K562 (cell line): ENCODE results near the gene ARHGAP12. TPM values are rescaled to one million over a fixed set of nuclear protein-coding genes. Genes with fewer than 3 reads are reported as not detected.

ENCODE experiments used
- BRD4 ChIP-seq: fragments of 200-600 bp; sonication (generic); IDR thresholded peaks from 2 replicates; pipeline ENCODE4 v1.6.1; 2017; ENCODE audit warnings: inconsistent platforms
- BRD9 ChIP-seq: fragments of 450-650 bp; IDR thresholded peaks from 2 replicates; pipeline ENCODE4 v1.6.1; 2018; ENCODE audit warnings: low read depth; ENCODE audit not compliant: partially characterized antibody
- CCNT2 ChIP-seq: IDR thresholded peaks from 2 replicates; pipeline ENCODE4 v1.6.1; 2011; ENCODE audit warnings: borderline replicate concordance, low read depth, mild to moderate bottlenecking, moderate library complexity, mixed read lengths, low read length; ENCODE audit not compliant: insufficient read length; ENCODE audit errors: extremely low read depth
- EZH2 ChIP-seq: IDR thresholded peaks from 2 replicates; pipeline ENCODE4 v1.6.1; 2012; ENCODE audit warnings: low read depth, mild to moderate bottlenecking, inconsistent platforms, low read length, borderline replicate concordance
- HIVEP1 ChIP-seq: fragments of 250-450 bp; sonication (Bioruptor Pico); IDR thresholded peaks from 2 replicates; pipeline ENCODE4 v1.4.0; 2020; ENCODE audit warnings: mild to moderate bottlenecking
- KAT2B ChIP-seq: IDR thresholded peaks from one replicate; pipeline ENCODE4 v1.6.1; 2012; ENCODE audit warnings: low read depth, mild to moderate bottlenecking, control low read depth, inconsistent platforms, low read length, moderate library complexity
- NR3C1 ChIP-seq: sonication (generic); formaldehyde crosslinking; IDR thresholded peaks from 2 replicates; pipeline ENCODE4 v1.8.1; 2022; ENCODE audit warnings: missing genetic modification reagents
- PHF8 ChIP-seq: fragments of 200-600 bp; sonication (generic); IDR thresholded peaks from 2 replicates; pipeline ENCODE4 v1.6.1; 2012; ENCODE audit warnings: mixed run types, mild to moderate bottlenecking, inconsistent platforms, low read length, moderate library complexity, borderline replicate concordance
- PRPF4 ChIP-seq: fragments of 200-400 bp; formaldehyde crosslinking; IDR thresholded peaks from one replicate; pipeline ENCODE4 v1.6.1; 2017; ENCODE audit warnings: low read length, low read depth, mild to moderate bottlenecking; ENCODE audit not compliant: insufficient read depth, poor library complexity, severe bottlenecking
- SAFB2 ChIP-seq: fragments of 200-400 bp; formaldehyde crosslinking; IDR thresholded peaks from 2 replicates; pipeline ENCODE4 v1.6.1; 2018; ENCODE audit warnings: borderline replicate concordance, low read length, low read depth, moderate library complexity; ENCODE audit not compliant: severe bottlenecking
- SMAD2 ChIP-seq: fragments of 150-350 bp; IDR thresholded peaks from 2 replicates; pipeline ENCODE4 v1.6.1; 2014; ENCODE audit warnings: low read depth, mild to moderate bottlenecking, low read length
- SP1 ChIP-seq: sonication (generic); formaldehyde crosslinking; IDR thresholded peaks from 2 replicates; pipeline ENCODE4 v1.8.1; 2022; ENCODE audit warnings: mild to moderate bottlenecking, missing genetic modification reagents
- SREBF1 ChIP-seq: fragments of 150-350 bp; IDR thresholded peaks from 2 replicates; pipeline ENCODE4 v1.6.1; 2014; ENCODE audit warnings: antibody characterized with exemption, low read depth, low read length, borderline replicate concordance
- TARDBP ChIP-seq: fragments of 450-650 bp; IDR thresholded peaks from 2 replicates; pipeline ENCODE4 v1.6.1; 2016
- ZNF707 ChIP-seq: fragments of 250-450 bp; sonication (Bioruptor Pico); conservative IDR thresholded peaks from 2 replicates; pipeline ENCODE4 v1.8.0; 2022; ENCODE audit warnings: inconsistent platforms, mild to moderate bottlenecking, moderate library complexity
- ZNF764 ChIP-seq: fragments of 250-450 bp; sonication (Bioruptor Pico); IDR thresholded peaks from 2 replicates; pipeline ENCODE4 v1.4.0; 2020; ENCODE audit warnings: low read depth, mild to moderate bottlenecking, moderate library complexity
- polyA plus RNA-seq, 8 experiments: library from polyadenylated mRNA; depleted of rRNA in 4 of 8; stranded (reverse) in 5 of 8; unstranded in 3 of 8; fragments of >200 nt; fragmentation: Nextera tagmentation in 2 of 8; fragmentation: Illumina TruSeq in 1 of 8; extraction: Ambion mirVana in 2 of 8; extraction: Trizol in 1 of 8; gene quantifications; 2 replicates each; pipeline versions ENCODE4 v1.2.1 to v1.2.3, GENCODE V29; 2011 to 2014; ENCODE audit warnings: inconsistent platforms in 1 of 8, missing spikeins in 1 of 8
- total RNA-seq, 7 experiments: library from RNA; depleted of rRNA in 6 of 7; stranded (reverse); fragments of >200 nt in 6 of 7; fragmentation: Illumina TruSeq in 2 of 7; extraction: Trizol in 2 of 7; gene quantifications; 2 replicates each; pipeline versions ENCODE4 v1.2.1 to v1.2.3, GENCODE V29; 2011 to 2021; ENCODE audit warnings: low replicate concordance in 1 of 7
- TF ChIP-seq, protein P1 (sequence below): fragments of 450-650 bp; formaldehyde crosslinking; conservative IDR thresholded peaks from 2 replicates; pipeline ENCODE4 v1.4.0; 2022; ENCODE audit warnings: mild to moderate bottlenecking, missing genetic modification characterization
- TF ChIP-seq, protein P2 (sequence below): IDR thresholded peaks from 2 replicates; pipeline ENCODE4 v1.6.1; 2014; ENCODE audit warnings: antibody characterized with exemption
- TF ChIP-seq, protein P3 (sequence below): fragments of 450-650 bp; IDR thresholded peaks from one replicate; pipeline ENCODE4 v1.6.1; 2018; ENCODE audit warnings: mild to moderate bottlenecking, moderate library complexity; ENCODE audit not compliant: partially characterized antibody
- TF ChIP-seq, protein P4 (sequence below): fragments of 450-650 bp; formaldehyde crosslinking; IDR thresholded peaks from 2 replicates; pipeline ENCODE4 v1.4.0; 2020; ENCODE audit warnings: mild to moderate bottlenecking, moderate library complexity
- TF ChIP-seq, protein P5 (sequence below): conservative IDR thresholded peaks from 2 replicates; pipeline ENCODE4 v1.6.1; 2011; ENCODE audit warnings: low read depth, mild to moderate bottlenecking, low read length; ENCODE audit not compliant: control insufficient read depth

ARHGAP12 gene
- total and polyA plus RNA-seq, 9 of the 15 experiments (the other 6 are each of a cell fraction or from before 2014, with no cell fraction given), result 4.4 to 18.7 (median 10.1) TPM

DNA sequence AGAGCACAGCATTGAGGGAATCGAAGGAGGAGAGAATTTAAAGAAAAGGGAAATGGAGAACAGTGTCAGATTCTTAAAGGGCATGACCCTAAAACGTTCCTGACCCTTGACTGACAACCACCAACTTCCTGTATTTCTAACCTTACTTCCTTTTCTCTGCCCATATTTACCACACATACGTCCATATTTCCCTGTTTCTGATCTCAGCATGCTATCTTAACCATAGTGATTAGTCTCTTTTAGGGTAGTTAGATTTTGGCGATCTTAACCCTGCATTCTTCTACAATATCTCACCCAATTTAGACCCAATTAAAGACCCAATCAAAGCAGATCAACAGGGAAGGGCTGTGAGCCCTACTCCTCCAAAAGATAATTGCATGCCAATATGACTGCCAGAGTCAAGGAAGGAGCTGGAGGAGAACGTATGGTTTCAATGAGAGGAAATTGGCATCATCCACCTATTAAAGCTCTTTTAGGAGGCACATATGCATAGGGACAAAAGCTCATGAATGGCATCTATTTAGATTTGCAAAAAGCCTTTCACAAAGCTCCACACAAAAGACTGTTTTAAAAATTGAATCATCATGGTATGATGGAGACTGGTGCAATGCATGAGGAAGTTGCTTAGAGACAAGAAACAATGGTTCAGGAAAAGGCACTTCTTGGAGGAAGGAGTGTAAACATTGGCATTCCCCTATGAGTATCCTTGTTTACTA lies 49.0 kb upstream of the ARHGAP12 start (continued):
- TF ChIP-seq, protein P1, sequence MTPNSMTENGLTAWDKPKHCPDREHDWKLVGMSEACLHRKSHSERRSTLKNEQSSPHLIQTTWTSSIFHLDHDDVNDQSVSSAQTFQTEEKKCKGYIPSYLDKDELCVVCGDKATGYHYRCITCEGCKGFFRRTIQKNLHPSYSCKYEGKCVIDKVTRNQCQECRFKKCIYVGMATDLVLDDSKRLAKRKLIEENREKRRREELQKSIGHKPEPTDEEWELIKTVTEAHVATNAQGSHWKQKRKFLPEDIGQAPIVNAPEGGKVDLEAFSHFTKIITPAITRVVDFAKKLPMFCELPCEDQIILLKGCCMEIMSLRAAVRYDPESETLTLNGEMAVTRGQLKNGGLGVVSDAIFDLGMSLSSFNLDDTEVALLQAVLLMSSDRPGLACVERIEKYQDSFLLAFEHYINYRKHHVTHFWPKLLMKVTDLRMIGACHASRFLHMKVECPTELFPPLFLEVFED (CRISPR knock-in tag), result no peak
- no peak for TF ChIP-seq NR3C1 (CRISPR knock-in tag)
- TF ChIP-seq SREBF1, result no peak
- no peak for TF ChIP-seq ZNF764 (CRISPR knock-in tag)
- no peak for TF ChIP-seq TARDBP
- TF ChIP-seq, protein P2, sequence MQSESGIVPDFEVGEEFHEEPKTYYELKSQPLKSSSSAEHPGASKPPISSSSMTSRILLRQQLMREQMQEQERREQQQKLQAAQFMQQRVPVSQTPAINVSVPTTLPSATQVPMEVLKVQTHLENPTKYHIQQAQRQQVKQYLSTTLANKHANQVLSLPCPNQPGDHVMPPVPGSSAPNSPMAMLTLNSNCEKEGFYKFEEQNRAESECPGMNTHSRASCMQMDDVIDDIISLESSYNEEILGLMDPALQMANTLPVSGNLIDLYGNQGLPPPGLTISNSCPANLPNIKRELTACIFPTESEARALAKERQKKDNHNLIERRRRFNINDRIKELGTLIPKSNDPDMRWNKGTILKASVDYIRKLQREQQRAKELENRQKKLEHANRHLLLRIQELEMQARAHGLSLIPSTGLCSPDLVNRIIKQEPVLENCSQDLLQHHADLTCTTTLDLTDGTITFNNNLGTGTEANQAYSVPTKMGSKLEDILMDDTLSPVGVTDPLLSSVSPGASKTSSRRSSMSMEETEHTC, result no peak
- TF ChIP-seq PRPF4, result no peak
- TF ChIP-seq ZNF707, result no peak
- TF ChIP-seq, protein P3, sequence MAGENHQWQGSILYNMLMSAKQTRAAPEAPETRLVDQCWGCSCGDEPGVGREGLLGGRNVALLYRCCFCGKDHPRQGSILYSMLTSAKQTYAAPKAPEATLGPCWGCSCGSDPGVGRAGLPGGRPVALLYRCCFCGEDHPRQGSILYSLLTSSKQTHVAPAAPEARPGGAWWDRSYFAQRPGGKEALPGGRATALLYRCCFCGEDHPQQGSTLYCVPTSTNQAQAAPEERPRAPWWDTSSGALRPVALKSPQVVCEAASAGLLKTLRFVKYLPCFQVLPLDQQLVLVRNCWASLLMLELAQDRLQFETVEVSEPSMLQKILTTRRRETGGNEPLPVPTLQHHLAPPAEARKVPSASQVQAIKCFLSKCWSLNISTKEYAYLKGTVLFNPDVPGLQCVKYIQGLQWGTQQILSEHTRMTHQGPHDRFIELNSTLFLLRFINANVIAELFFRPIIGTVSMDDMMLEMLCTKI, result no peak
- no peak for TF ChIP-seq SP1 (CRISPR knock-in tag)
- no peak for TF ChIP-seq SMAD2
- no peak for TF ChIP-seq PHF8
- no peak for TF ChIP-seq BRD9
- no peak for TF ChIP-seq EZH2
- no peak for TF ChIP-seq KAT2B
- TF ChIP-seq HIVEP1, result no peak
- TF ChIP-seq, protein P4, sequence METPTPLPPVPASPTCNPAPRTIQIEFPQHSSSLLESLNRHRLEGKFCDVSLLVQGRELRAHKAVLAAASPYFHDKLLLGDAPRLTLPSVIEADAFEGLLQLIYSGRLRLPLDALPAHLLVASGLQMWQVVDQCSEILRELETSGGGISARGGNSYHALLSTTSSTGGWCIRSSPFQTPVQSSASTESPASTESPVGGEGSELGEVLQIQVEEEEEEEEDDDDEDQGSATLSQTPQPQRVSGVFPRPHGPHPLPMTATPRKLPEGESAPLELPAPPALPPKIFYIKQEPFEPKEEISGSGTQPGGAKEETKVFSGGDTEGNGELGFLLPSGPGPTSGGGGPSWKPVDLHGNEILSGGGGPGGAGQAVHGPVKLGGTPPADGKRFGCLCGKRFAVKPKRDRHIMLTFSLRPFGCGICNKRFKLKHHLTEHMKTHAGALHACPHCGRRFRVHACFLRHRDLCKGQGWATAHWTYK (CRISPR knock-in tag), result no peak
- peak; percentile 34 for TF ChIP-seq CCNT2
- TF ChIP-seq, protein P5, sequence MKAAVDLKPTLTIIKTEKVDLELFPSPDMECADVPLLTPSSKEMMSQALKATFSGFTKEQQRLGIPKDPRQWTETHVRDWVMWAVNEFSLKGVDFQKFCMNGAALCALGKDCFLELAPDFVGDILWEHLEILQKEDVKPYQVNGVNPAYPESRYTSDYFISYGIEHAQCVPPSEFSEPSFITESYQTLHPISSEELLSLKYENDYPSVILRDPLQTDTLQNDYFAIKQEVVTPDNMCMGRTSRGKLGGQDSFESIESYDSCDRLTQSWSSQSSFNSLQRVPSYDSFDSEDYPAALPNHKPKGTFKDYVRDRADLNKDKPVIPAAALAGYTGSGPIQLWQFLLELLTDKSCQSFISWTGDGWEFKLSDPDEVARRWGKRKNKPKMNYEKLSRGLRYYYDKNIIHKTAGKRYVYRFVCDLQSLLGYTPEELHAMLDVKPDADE, result no peak
- no peak for TF ChIP-seq BRD4
- TF ChIP-seq SAFB2, result no peak
